Activated naive CD4-positive, alpha-beta T cell treated with anti-CD3 and anti-CD28 coated beads, Interleukin-2, amount 10 ng/mL, durations not matched to agents 7 days and 5 days (primary cell): ENCODE data around the gene CD276.
"Not testable (repeated sequence)": the region's sequence is repeated elsewhere in the genome, so short reads cannot be mapped to it uniquely, and the experiment has no call there.

Experiments used
- CTCF ChIA-PET: fragments of 350-600 bp; sonication (Branson Sonifier 250); formaldehyde crosslinking; loops from one replicate; lab custom pipeline; 2021; ENCODE audit warnings: antibody characterized with exemption; lab: Charles Lee
- DNase-seq: peaks from one replicate; pipeline ENCODE4 v3.0.0-alpha.2; 2020
- H3K27ac Mint-ChIP-seq: one replicate; pipeline ENCODE4 v1.8.0; 2021; ENCODE audit warnings: mild to moderate bottlenecking, moderate library complexity, mixed read lengths
- H3K27me3 Mint-ChIP-seq: one replicate; pipeline ENCODE4 v1.8.0; 2021; ENCODE audit warnings: mild to moderate bottlenecking, mixed read lengths
- H3K36me3 Mint-ChIP-seq: one replicate; pipeline ENCODE4 v1.8.0; 2021; ENCODE audit warnings: mixed read lengths
- H3K4me1 Mint-ChIP-seq: one replicate; pipeline ENCODE4 v1.8.0; 2021; ENCODE audit warnings: mixed read lengths
- H3K4me3 Mint-ChIP-seq: one replicate; pipeline ENCODE4 v1.8.0; 2021; ENCODE audit warnings: mild to moderate bottlenecking, moderate library complexity, mixed read lengths
- H3K9me3 Mint-ChIP-seq: one replicate; pipeline ENCODE4 v1.8.0; 2021; ENCODE audit warnings: mixed read lengths

The CD276 gene

GRCh38 chr15:73683777-73684580 lies at the start of gene CD276:
CD276 (plus strand) TSS chr15:73684383; CDS start chr15:73699640, 15,257 bp downstream.
- H3K4me3 Mint-ChIP-seq: no peak within 1 kb of the TSS
- CTCF ChIA-PET: interaction anchor here (0.7 to 2.5 kb wide), 6 partner anchors 11 to 48 kb away, joined by 3 to 9 read pairs (median 4); no protein-coding TSS in a partner anchor
- peaks cover 87% of the 10 kb centered on the region for H3K27me3 Mint-ChIP-seq
- H3K27ac Mint-ChIP-seq: no peak within 1 kb of the TSS
- no peaks in the 10 kb centered on the region for H3K9me3 Mint-ChIP-seq
- H3K36me3 Mint-ChIP-seq: no peaks in the 10 kb centered on the region
- no peak for DNase-seq
- peaks cover 4% of the 10 kb centered on the region for H3K4me1 Mint-ChIP-seq

GRCh38 chr15:73637527-73637926 lies 46.7 kb upstream of the CD276 start:
- Mint-ChIP-seq H3K9me3 (peaks cover 6% of the 10 kb centered on the region), H3K4me3 (no peak overlapping the region), H3K36me3 (no peaks in the 10 kb centered on the region), H3K27ac (no peak overlapping the region), H3K4me1 (peaks cover 16% of the 10 kb centered on the region), H3K27me3 (peaks cover 29% of the 10 kb centered on the region)
- no peak for DNase-seq
- CTCF ChIA-PET: interaction anchor here (0.9 to 14.2 kb wide), 20 partner anchors 8 to 331 kb away, joined by 3 to 275 read pairs (median 12); no protein-coding TSS in a partner anchor

- not testable (repeated sequence) for H3K36me3 Mint-ChIP-seq, H3K9me3 Mint-ChIP-seq, H3K27ac Mint-ChIP-seq, H3K4me1 Mint-ChIP-seq, DNase-seq, H3K4me3 Mint-ChIP-seq
- CTCF ChIA-PET: interaction anchor here (2.3 to 14.2 kb wide), 3 partner anchors 38 to 78 kb away, joined by 7 to 275 read pairs (median 79); no protein-coding TSS in a partner anchor
- H3K27me3 Mint-ChIP-seq: peaks cover 23% of the 10 kb centered on the region
Observed at GRCh38 chr15:73639464-73639863, 44.7 kb upstream of the CD276 start.

GRCh38 chr15:73647259-73648013 lies 36.7 kb upstream of the CD276 start:
- no peak overlapping the region for H3K27ac Mint-ChIP-seq
- no peaks in the 10 kb centered on the region for H3K36me3 Mint-ChIP-seq
- peaks cover 2% of the 10 kb centered on the region for H3K4me1 Mint-ChIP-seq
- DNase-seq: no peak
- no peak overlapping the region for H3K4me3 Mint-ChIP-seq
- CTCF ChIA-PET: interaction anchor here (0.7 kb wide), 1 partner anchor 30 kb away, joined by 3 read pairs; no protein-coding TSS in a partner anchor
- peaks cover 4% of the 10 kb centered on the region for H3K27me3 Mint-ChIP-seq
- H3K9me3 Mint-ChIP-seq: no peaks in the 10 kb centered on the region

GRCh38 chr15:73648014-73648295 lies 36.2 kb upstream of the CD276 start:
- no peak for DNase-seq
- CTCF ChIA-PET: interaction anchor here (0.7 kb wide), 1 partner anchor 29 kb away, joined by 3 read pairs; no protein-coding TSS in a partner anchor
- H3K36me3 Mint-ChIP-seq: no peaks in the 10 kb centered on the region
- H3K27ac Mint-ChIP-seq: no peak overlapping the region
- H3K4me1 Mint-ChIP-seq: peaks cover 2% of the 10 kb centered on the region
- H3K9me3 Mint-ChIP-seq: no peaks in the 10 kb centered on the region
- H3K27me3 Mint-ChIP-seq: peaks cover 4% of the 10 kb centered on the region
- H3K4me3 Mint-ChIP-seq: no peak overlapping the region

- H3K27ac Mint-ChIP-seq: no peak overlapping the region
- no peaks in the 10 kb centered on the region for H3K36me3 Mint-ChIP-seq
- CTCF ChIA-PET: interaction anchor here (0.8 to 2.0 kb wide), 4 partner anchors 14 to 54 kb away, joined by 3 to 14 read pairs (median 4); no protein-coding TSS in a partner anchor
- no peak for DNase-seq
- H3K4me3 Mint-ChIP-seq: no peak overlapping the region
- peaks cover 2% of the 10 kb centered on the region for H3K4me1 Mint-ChIP-seq
- no peaks in the 10 kb centered on the region for H3K9me3 Mint-ChIP-seq
- peaks cover 8% of the 10 kb centered on the region for H3K27me3 Mint-ChIP-seq
Observed at GRCh38 chr15:73650416-73651126, 33.6 kb upstream of the CD276 start.

GRCh38 chr15:73654659-73655058 lies 29.5 kb upstream of the CD276 start:
- H3K4me1 Mint-ChIP-seq: peaks cover 2% of the 10 kb centered on the region
- no peaks in the 10 kb centered on the region for H3K36me3 Mint-ChIP-seq

GRCh38 chr15:73655724-73656123 lies 28.5 kb upstream of the CD276 start:
- Mint-ChIP-seq H3K4me1 (peaks cover 3% of the 10 kb centered on the region), H3K4me3 (no peak overlapping the region), H3K27ac (no peak overlapping the region), H3K36me3 (no peaks in the 10 kb centered on the region), H3K9me3 (no peaks in the 10 kb centered on the region), H3K27me3 (peaks cover 16% of the 10 kb centered on the region)
- DNase-seq: no peak
- CTCF ChIA-PET: no interaction called here

More at GRCh38 chr15:73654659-73655058, 29.5 kb upstream of the CD276 start:
- H3K27ac Mint-ChIP-seq: no peak overlapping the region
- H3K27me3 Mint-ChIP-seq: peaks cover 5% of the 10 kb centered on the region
- no peak for DNase-seq
- CTCF ChIA-PET: no interaction called here
- H3K4me3 Mint-ChIP-seq: no peak overlapping the region
- H3K9me3 Mint-ChIP-seq: no peaks in the 10 kb centered on the region

- peaks cover 24% of the 10 kb centered on the region for H3K27me3 Mint-ChIP-seq
- CTCF ChIA-PET: interaction anchor here (1.8 kb wide), 1 partner anchor 22 kb away, joined by 9 read pairs; no protein-coding TSS in a partner anchor
- peaks cover 2% of the 10 kb centered on the region for H3K9me3 Mint-ChIP-seq
- H3K27ac Mint-ChIP-seq: no peak overlapping the region
- peaks cover 3% of the 10 kb centered on the region for H3K4me1 Mint-ChIP-seq
- H3K36me3 Mint-ChIP-seq: no peaks in the 10 kb centered on the region
- DNase-seq: no peak
- no peak overlapping the region for H3K4me3 Mint-ChIP-seq
Observed at GRCh38 chr15:73658645-73659044, 25.5 kb upstream of the CD276 start.

- Mint-ChIP-seq H3K4me3 (no peak overlapping the region), H3K9me3 (peaks cover 2% of the 10 kb centered on the region), H3K36me3 (no peaks in the 10 kb centered on the region), H3K4me1 (peaks cover 3% of the 10 kb centered on the region), H3K27ac (no peak overlapping the region), H3K27me3 (peaks cover 24% of the 10 kb centered on the region)
- CTCF ChIA-PET: no interaction called here
- DNase-seq: no peak
Observed at GRCh38 chr15:73660455-73660854, 23.7 kb upstream of the CD276 start.

GRCh38 chr15:73674587-73674986 lies 9.6 kb upstream of the CD276 start:
- H3K36me3 Mint-ChIP-seq: no peaks in the 10 kb centered on the region
- H3K4me1 Mint-ChIP-seq: peaks cover 2% of the 10 kb centered on the region
- no peaks in the 10 kb centered on the region for H3K9me3 Mint-ChIP-seq
- H3K4me3 Mint-ChIP-seq: no peak overlapping the region
- CTCF ChIA-PET: interaction anchor here (1.0 to 2.5 kb wide), 3 partner anchors 25 to 38 kb away, joined by 3 to 9 read pairs (median 5); no protein-coding TSS in a partner anchor
- H3K27me3 Mint-ChIP-seq: peaks cover 31% of the 10 kb centered on the region
- no peak for DNase-seq
- H3K27ac Mint-ChIP-seq: no peak overlapping the region

- H3K36me3 Mint-ChIP-seq: no peaks in the 10 kb centered on the region
- CTCF ChIA-PET: interaction anchor here (0.7 to 4.8 kb wide), 21 partner anchors 10 to 317 kb away, joined by 3 to 50 read pairs (median 5); no protein-coding TSS in a partner anchor
- DNase-seq: peak; percentile 68
- H3K27ac Mint-ChIP-seq: no peak overlapping the region
- peaks cover 2% of the 10 kb centered on the region for H3K4me1 Mint-ChIP-seq
- peaks cover 39% of the 10 kb centered on the region for H3K27me3 Mint-ChIP-seq
- no peaks in the 10 kb centered on the region for H3K9me3 Mint-ChIP-seq
- no peak overlapping the region for H3K4me3 Mint-ChIP-seq
Observed at GRCh38 chr15:73677146-73677607, 7.0 kb upstream of the CD276 start.

- Mint-ChIP-seq H3K27ac (no peak overlapping the region), H3K9me3 (no peaks in the 10 kb centered on the region), H3K4me1 (peaks cover 2% of the 10 kb centered on the region), H3K27me3 (peaks cover 44% of the 10 kb centered on the region), H3K36me3 (no peaks in the 10 kb centered on the region), H3K4me3 (no peak overlapping the region)
- CTCF ChIA-PET: interaction anchor here (0.6 to 4.8 kb wide), 18 partner anchors 9 to 318 kb away, joined by 3 to 50 read pairs (median 6); no protein-coding TSS in a partner anchor
- DNase-seq: no peak
Observed at GRCh38 chr15:73677733-73678132, 6.5 kb upstream of the CD276 start.
